ENCODE data around the gene RYR1.

Gene RYR1

DNA sequence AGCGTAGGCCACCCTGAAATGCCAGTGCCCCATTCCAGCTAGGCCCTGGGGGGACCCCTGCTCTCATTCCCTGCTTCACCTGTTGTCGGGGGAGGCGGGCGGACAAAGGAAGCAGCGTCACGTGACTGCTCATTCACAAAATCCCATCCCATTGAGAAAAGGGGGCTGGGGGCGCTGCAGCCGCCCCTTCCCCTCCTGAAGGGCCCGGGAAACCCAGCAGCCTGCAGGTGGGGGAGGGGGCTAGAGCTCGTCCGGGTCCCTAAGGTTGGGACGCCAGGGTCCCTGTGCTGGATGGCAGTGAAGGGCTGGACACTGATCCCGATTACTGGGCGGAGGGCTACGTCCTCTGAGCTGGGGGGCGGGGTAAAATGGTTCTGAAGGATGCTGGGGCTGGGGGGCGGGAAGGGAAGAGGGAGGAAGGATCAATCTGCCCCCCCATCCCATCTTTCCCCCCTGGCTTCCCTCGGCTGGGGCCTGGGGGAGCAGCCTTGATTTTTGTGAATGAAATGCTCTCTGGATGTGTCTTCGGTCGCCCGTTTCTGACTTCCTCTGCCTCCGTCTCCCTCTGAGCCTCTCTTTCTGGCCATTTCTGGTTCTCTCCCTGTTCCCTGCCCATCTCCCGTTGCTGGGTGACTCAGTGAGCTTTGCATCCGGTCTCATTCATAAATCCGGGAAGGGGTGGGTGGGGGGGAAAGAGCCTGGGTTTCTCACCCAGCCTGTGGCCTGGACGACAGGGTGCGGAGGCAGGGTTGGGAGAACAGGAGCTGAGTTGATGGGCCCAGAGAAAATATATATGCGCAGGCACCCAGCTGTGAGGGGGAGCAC lies 44.2 kb upstream of the RYR1 start:
- peak overlapping the region; percentile 88 for H3K4me3 ChIP-seq (ENCODE audit: low read length)

DNA sequence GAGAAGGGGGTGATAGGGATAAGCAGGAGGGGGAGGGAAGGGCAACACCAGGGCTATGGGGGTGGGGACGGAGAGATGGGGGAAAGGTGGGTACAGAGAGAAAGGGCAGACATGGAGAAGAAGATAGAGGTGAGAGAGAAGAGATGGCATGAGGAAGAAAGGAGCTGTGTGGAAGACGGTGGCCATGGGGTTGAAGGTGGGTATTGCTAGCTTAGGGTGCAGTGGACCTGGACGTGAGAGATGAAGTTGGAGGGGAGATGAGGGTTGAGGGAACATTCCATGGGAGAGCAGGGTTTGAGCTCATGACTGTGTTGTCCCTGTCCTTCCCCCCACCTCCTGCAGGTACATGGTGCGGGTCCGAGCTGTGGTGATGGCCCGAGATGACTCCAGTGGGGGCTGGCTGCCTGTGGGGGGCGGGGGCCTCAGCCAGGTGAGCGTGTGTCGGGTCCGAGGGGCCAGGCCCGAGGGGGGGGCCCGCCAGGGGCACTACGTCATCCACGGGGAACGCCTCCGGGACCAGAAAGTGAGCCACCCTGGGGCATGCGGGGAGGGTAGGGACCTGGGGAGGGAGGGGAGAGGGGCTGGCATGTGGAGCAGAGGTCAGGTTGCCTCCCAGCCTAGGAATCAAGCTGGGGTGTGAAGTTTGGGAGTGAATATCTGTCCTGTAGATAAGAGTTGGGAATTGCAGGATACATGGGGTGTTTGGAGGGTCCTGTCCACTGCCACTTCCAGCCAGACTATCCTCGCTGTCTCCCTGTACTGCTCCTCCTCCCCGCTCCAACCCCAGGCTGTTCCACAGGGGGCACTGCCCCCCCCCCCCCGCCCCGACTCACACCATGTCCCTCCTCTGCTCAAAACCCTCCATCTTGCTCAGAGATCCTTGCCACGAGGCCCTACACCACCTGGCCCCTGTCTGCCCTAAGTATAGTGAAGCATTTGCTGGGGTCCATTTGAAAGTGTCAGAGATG lies 43.2 kb upstream of the RYR1 start:
- Histone ChIP-seq H3K4me1 (ENCODE audit: control insufficient read depth, insufficient read depth, low read length) (peaks cover 37% of the 10 kb centered on the region), H3K4me3 (ENCODE audit: low read length) (peak overlapping the region; percentile 67), H3K4me2 (ENCODE audit: low read length) (peak overlapping the region; percentile 98), H3K27me3 (ENCODE audit: control insufficient read depth, insufficient read depth, low read length) (no peaks in the 10 kb centered on the region), H3K9ac (ENCODE audit: low read depth, low read length) (peak overlapping the region; percentile 90), H3K9me3 (replicated peaks; ENCODE audit: low read length) (no peaks in the 10 kb centered on the region), H3K36me3 (ENCODE audit: insufficient read depth, low read length) (peaks cover 27% of the 10 kb centered on the region)

More for the DNA sequence above, 44.2 kb upstream of the RYR1 start:
- H3K9ac ChIP-seq (ENCODE audit: low read depth, low read length) = peak overlapping the region; percentile 90
- peaks cover 37% of the 10 kb centered on the region for H3K4me1 ChIP-seq (ENCODE audit: control insufficient read depth, insufficient read depth, low read length)
- no peaks in the 10 kb centered on the region for H3K9me3 ChIP-seq (replicated peaks; ENCODE audit: low read length)
- H3K27me3 ChIP-seq (ENCODE audit: control insufficient read depth, insufficient read depth, low read length) = no peaks in the 10 kb centered on the region
- H3K4me2 ChIP-seq (ENCODE audit: low read length) = peak overlapping the region; percentile 98
- H3K36me3 ChIP-seq (ENCODE audit: insufficient read depth, low read length) = peaks cover 31% of the 10 kb centered on the region

DNA sequence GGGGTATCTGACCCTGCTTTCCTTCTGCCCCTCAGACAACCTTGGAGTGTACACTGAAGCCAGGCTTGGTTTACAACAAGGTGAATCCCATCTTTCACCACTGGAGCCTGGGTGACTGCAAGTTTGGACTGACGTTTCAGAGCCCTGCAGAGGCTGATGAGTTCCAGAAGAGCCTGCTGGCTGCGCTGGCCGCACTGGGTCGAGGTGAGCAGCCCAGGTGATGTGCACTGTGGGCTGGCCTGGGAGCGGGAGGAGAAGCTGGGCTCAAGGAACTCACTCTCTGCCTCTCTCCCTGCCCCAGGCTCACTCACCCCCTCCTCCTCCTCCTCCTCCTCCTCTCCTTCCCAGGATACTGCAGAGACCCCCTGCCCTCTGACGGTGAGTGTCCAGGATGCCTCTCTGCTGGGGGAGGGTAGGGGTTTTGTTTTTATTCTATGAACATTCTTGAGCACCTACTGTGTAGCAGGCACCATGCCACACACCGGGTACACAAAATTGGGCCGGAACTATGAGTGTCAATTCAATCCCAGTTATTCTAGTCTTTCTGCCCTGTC lies 41.5 kb upstream of the RYR1 start:
- Histone ChIP-seq H3K4me1 (ENCODE audit: control insufficient read depth, insufficient read depth, low read length) (peaks cover 31% of the 10 kb centered on the region), H3K4me2 (ENCODE audit: low read length) (no peak overlapping the region), H3K9me3 (replicated peaks; ENCODE audit: low read length) (no peaks in the 10 kb centered on the region), H3K27me3 (ENCODE audit: control insufficient read depth, insufficient read depth, low read length) (no peaks in the 10 kb centered on the region), H3K4me3 (ENCODE audit: low read length) (no peak overlapping the region), H3K36me3 (ENCODE audit: insufficient read depth, low read length) (peaks cover 30% of the 10 kb centered on the region), H3K9ac (ENCODE audit: low read depth, low read length) (no peak overlapping the region)

DNA sequence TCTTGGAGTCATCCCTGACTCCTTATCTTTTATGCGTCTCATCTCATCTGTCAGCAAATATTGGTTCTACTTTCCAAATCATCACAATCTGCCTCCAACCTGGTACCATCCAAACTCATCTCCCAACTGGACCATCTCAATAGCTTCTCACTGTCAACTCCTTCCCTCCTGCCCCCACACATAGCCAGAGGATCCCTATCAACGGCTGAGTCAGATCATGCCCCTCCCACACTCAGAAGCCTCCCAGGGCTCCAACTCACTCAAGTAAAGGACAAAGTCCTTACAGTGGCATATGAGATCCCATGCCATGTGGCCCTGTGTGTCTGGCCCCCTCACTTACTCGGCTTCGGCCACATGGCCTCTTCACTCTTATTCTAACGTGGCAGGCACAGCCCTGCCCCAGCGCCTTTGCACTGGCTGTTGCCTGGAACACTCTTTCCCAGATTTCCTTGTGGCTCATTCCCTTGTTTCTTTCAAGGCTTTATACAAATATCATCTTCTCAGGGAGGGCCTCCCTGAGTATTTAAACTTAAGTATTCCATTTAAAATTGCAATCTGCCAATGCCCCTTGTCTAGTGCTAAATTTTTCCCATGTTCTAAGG lies 40.7 kb upstream of the RYR1 start:
- Histone ChIP-seq H3K9me3 (replicated peaks; ENCODE audit: low read length) (no peaks in the 10 kb centered on the region), H3K4me1 (ENCODE audit: control insufficient read depth, insufficient read depth, low read length) (peaks cover 26% of the 10 kb centered on the region), H3K27me3 (ENCODE audit: control insufficient read depth, insufficient read depth, low read length) (no peaks in the 10 kb centered on the region), H3K4me2 (ENCODE audit: low read length) (peak overlapping the region; percentile 10), H3K4me3 (ENCODE audit: low read length) (no peak overlapping the region), H3K36me3 (ENCODE audit: insufficient read depth, low read length) (peaks cover 30% of the 10 kb centered on the region), H3K9ac (ENCODE audit: low read depth, low read length) (no peak overlapping the region)

DNA sequence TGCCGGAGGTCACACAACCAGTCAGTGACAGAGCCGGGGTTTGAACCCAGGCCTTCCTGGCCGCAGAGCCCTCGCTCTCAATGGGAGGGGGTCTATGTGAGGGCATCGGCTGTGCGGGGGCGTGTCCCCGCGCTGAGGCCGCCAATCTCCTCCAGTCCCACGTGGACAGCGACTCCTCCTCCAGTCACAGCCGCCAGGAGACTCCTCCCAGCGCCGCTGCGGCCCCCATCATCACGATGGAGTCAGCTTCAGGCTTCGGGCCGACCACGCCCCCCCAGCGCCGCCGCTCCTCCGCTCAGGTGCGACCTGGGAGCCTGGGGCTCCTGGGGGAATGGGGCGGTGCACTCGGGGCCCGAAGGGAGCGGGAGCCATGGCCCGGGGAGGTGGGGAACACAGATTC lies 39.0 kb upstream of the RYR1 start:
- peaks cover 30% of the 10 kb centered on the region for H3K36me3 ChIP-seq (ENCODE audit: insufficient read depth, low read length)
- no peak overlapping the region for H3K9ac ChIP-seq (ENCODE audit: low read depth, low read length)
- H3K9me3 ChIP-seq (replicated peaks; ENCODE audit: low read length) = no peaks in the 10 kb centered on the region
- H3K27me3 ChIP-seq (ENCODE audit: control insufficient read depth, insufficient read depth, low read length) = no peaks in the 10 kb centered on the region
- no peak overlapping the region for H3K4me2 ChIP-seq (ENCODE audit: low read length)
- no peak overlapping the region for H3K4me3 ChIP-seq (ENCODE audit: low read length)
- peaks cover 26% of the 10 kb centered on the region for H3K4me1 ChIP-seq (ENCODE audit: control insufficient read depth, insufficient read depth, low read length)

DNA sequence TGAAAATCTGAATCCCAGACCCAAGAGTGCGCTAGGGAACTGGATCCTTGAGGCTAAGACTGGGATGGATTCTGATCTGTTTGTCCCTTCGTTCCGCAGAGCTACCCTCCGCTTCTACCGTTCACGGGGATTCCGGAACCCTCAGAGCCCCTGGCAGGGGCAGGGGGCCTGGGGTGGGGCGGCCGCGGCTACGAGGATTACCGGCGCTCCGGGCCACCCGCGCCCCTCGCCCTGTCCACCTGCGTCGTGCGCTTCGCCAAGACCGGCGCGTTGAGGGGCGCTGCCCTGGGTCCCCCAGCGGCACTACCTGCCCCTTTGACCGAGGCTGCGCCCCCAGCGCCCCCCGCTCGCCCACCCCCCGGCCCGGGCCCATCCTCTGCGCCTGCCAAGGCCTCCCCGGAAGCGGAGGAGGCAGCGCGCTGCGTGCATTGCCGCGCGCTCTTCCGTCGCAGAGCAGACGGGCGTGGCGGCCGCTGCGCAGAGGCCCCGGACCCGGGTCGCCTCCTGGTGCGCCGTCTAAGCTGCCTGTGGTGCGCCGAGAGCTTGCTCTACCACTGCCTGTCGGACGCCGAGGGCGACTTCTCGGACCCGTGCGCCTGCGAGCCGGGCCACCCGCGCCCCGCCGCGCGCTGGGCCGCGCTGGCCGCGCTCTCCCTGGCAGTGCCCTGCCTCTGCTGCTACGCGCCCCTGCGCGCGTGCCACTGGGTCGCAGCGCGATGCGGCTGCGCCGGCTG lies 37.9 kb upstream of the RYR1 start:
- Histone ChIP-seq H3K9ac (ENCODE audit: low read depth, low read length) (no peak overlapping the region), H3K9me3 (replicated peaks; ENCODE audit: low read length) (no peaks in the 10 kb centered on the region), H3K36me3 (ENCODE audit: insufficient read depth, low read length) (peaks cover 30% of the 10 kb centered on the region), H3K4me2 (ENCODE audit: low read length) (no peak overlapping the region), H3K4me1 (ENCODE audit: control insufficient read depth, insufficient read depth, low read length) (peaks cover 19% of the 10 kb centered on the region), H3K27me3 (ENCODE audit: control insufficient read depth, insufficient read depth, low read length) (no peaks in the 10 kb centered on the region), H3K4me3 (ENCODE audit: low read length) (no peak overlapping the region)

DNA sequence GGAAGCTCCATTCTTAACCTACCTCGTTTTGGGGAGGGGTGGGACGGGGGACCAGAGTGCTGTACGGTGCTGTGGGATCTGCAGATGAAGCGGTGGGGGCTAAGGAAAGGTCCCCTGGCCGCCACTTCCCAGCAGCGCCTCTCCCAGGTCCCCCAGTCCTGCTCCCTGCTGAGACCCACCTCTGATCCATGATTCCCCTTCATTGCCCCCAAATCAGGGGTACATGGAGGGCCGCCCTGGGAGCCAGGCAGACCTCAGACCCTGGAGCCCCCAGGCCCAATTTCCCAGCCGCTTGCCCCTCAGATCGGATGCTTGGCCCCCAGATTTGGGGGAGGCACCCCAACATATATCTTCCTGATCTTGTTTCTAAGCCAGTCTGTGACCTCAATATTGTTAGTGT lies 34.4 kb upstream of the RYR1 start:
- Histone ChIP-seq H3K27me3 (ENCODE audit: control insufficient read depth, insufficient read depth, low read length) (no peaks in the 10 kb centered on the region), H3K9ac (ENCODE audit: low read depth, low read length) (no peak overlapping the region), H3K36me3 (ENCODE audit: insufficient read depth, low read length) (peaks cover 17% of the 10 kb centered on the region), H3K9me3 (replicated peaks; ENCODE audit: low read length) (no peaks in the 10 kb centered on the region), H3K4me2 (ENCODE audit: low read length) (no peak overlapping the region), H3K4me1 (ENCODE audit: control insufficient read depth, insufficient read depth, low read length) (peaks cover 2% of the 10 kb centered on the region), H3K4me3 (ENCODE audit: low read length) (no peak overlapping the region)

DNA sequence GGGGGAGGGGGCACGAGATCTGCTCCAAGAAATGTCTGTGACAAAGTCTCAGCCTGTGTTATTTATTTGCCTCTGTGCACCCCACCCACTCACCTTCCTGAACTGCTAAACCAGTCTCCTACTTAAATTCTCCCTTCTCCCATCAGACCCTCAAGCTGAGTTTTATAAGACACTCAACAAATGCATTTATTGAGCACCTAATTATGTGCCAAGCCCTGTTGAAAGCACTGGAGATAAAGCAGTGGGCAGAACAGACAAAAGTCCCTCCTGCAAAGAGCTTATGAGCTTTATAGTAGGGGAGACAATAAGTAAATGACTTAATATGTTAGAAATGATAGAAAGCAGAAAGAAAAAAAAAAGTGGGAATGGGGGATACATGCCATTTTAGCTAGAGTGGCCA lies 34.0 kb upstream of the RYR1 start:
- Histone ChIP-seq H3K4me1 (ENCODE audit: control insufficient read depth, insufficient read depth, low read length) (peaks cover 2% of the 10 kb centered on the region), H3K9me3 (replicated peaks; ENCODE audit: low read length) (no peaks in the 10 kb centered on the region), H3K36me3 (ENCODE audit: insufficient read depth, low read length) (peaks cover 13% of the 10 kb centered on the region)

DNA sequence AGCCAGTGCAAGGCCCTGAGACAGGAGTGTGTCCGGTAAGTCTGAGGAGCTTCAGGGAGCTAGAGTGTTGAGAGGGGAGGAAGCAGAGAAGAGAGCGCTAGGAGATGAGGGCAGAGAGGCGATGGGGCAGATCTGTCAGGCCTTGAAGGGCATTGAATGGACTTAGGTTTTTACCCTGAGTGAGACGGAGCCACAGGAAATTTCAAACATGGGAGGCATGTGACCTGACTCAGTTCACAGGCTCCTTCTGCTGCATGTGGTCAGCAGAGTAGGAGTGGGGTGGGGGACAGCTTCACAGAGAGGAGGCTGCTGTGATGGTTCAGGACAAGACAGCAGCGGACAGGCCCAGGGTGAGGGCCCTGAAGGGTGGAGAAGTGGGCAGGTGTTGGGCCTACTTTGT lies 33.1 kb upstream of the RYR1 start:
- H3K9me3 ChIP-seq (replicated peaks; ENCODE audit: low read length) = no peaks in the 10 kb centered on the region
- H3K9ac ChIP-seq (ENCODE audit: low read depth, low read length) = no peak overlapping the region
- H3K4me1 ChIP-seq (ENCODE audit: control insufficient read depth, insufficient read depth, low read length) = peaks cover 2% of the 10 kb centered on the region
- no peak overlapping the region for H3K4me2 ChIP-seq (ENCODE audit: low read length)
- peaks cover 14% of the 10 kb centered on the region for H3K36me3 ChIP-seq (ENCODE audit: insufficient read depth, low read length)
- H3K4me3 ChIP-seq (ENCODE audit: low read length) = no peak overlapping the region
- no peaks in the 10 kb centered on the region for H3K27me3 ChIP-seq (ENCODE audit: control insufficient read depth, insufficient read depth, low read length)

More for the DNA sequence above, 34.0 kb upstream of the RYR1 start:
- Histone ChIP-seq H3K4me3 (ENCODE audit: low read length) (no peak overlapping the region), H3K9ac (ENCODE audit: low read depth, low read length) (no peak overlapping the region), H3K4me2 (ENCODE audit: low read length) (no peak overlapping the region), H3K27me3 (ENCODE audit: control insufficient read depth, insufficient read depth, low read length) (no peaks in the 10 kb centered on the region)

DNA sequence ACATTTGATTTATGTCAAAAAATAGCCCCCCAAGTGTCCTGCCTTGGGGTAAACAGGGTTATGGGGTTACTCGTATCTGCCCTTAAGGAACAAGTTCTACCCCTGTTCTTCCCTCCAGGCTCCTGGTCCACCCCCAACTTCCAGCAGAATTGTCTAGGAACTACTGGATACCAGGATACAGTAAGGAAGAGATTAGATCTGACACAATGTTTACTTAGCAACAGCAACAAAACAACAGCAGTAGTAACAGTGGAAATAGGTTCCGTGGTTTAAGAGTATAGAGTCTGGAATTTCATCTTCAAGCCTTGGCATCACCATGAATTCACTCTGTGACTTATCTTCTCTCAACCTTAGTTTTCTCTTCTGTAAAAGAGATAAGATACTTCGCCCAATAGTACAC lies 32.3 kb upstream of the RYR1 start:
- Histone ChIP-seq H3K4me3 (ENCODE audit: low read length) (no peak overlapping the region), H3K9me3 (replicated peaks; ENCODE audit: low read length) (no peaks in the 10 kb centered on the region), H3K4me2 (ENCODE audit: low read length) (no peak overlapping the region), H3K27me3 (ENCODE audit: control insufficient read depth, insufficient read depth, low read length) (no peaks in the 10 kb centered on the region), H3K36me3 (ENCODE audit: insufficient read depth, low read length) (peaks cover 9% of the 10 kb centered on the region), H3K4me1 (ENCODE audit: control insufficient read depth, insufficient read depth, low read length) (peaks cover 2% of the 10 kb centered on the region), H3K9ac (ENCODE audit: low read depth, low read length) (no peak overlapping the region)
